A549 (cell line): ENCODE data around the gene LMF1.

Experiments
- CEBPB ChIP-seq, 2 experiments: fragments of >200 bp in 1 of 2; sonication (Bioruptor Twin) in 1 of 2; formaldehyde crosslinking in 1 of 2; IDR thresholded peaks; 2 replicates each; pipeline ENCODE4 v1.6.1; 2012 to 2016
- FOSB ChIP-seq: fragments of 250-450 bp; sonication (Bioruptor Pico); IDR thresholded peaks from 2 replicates; pipeline ENCODE4 v1.5.0; 2020; ENCODE audit warnings: mild to moderate bottlenecking, moderate library complexity
- MYC ChIP-seq: IDR thresholded peaks from 2 replicates; pipeline ENCODE4 v1.6.1; 2012; ENCODE audit warnings: mild to moderate bottlenecking, inconsistent platforms, low read length, improper control_type of control experiment, borderline replicate concordance
- NFE2L2 ChIP-seq: fragments of 150-350 bp; conservative IDR thresholded peaks from 2 replicates; pipeline ENCODE4 v1.6.1; 2014; ENCODE audit warnings: low read length
- NR3C1 ChIP-seq: fragments of >200 bp; sonication (Bioruptor Twin); formaldehyde crosslinking; IDR thresholded peaks from 3 replicates; pipeline ENCODE4 v1.6.1; 2017
- POLR2A ChIP-seq: IDR thresholded peaks from 2 replicates; pipeline ENCODE4 v1.6.1; 2012; ENCODE audit warnings: mild to moderate bottlenecking, low read length
- RAD21 ChIP-seq, 2 experiments: fragments of >200 bp in 1 of 2; sonication (Bioruptor Twin) in 1 of 2; formaldehyde crosslinking in 1 of 2; IDR thresholded peaks in 1 of 2; conservative IDR thresholded peaks in 1 of 2; 2 replicates in 1 of 2; 3 replicates in 1 of 2; pipeline ENCODE4 v1.6.1; 2012 to 2018; ENCODE audit warnings: inconsistent platforms in 1 of 2
- TF ChIP-seq, protein P1 (sequence below): fragments of >200 bp; sonication (Bioruptor Twin); formaldehyde crosslinking; IDR thresholded peaks from 3 replicates; pipeline ENCODE4 v1.5.1; 2016

DNA sequence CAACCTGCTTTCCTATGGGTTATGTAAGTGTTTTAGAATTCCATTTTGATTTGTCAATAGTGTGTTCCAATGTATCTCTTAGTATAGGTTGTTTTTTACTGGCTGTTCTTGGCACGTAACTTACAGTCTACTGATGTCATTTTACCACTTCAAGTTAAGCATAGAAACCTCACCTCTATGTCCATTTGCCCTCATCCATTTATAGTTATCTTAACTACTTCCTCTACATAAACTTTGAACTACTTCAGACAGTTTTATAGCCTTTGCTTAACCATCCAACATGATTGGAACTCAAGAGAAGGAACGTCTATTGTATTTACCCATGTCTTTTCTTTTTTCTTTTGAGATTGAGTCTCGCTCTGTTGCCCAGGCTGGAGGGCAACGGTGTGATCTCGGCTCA is 105.8 kb downstream of the LMF1 start:
- TF ChIP-seq NFE2L2 = no peak
- TF ChIP-seq MYC = no peak
- no peak for TF ChIP-seq RAD21 (conservative IDR thresholded peaks at IDR 0.05 in 1 of 2, IDR thresholded peaks at IDR 0.05 in 1 of 2)
- TF ChIP-seq FOSB (CRISPR knock-in tag) = no peak
- TF ChIP-seq, protein P1, sequence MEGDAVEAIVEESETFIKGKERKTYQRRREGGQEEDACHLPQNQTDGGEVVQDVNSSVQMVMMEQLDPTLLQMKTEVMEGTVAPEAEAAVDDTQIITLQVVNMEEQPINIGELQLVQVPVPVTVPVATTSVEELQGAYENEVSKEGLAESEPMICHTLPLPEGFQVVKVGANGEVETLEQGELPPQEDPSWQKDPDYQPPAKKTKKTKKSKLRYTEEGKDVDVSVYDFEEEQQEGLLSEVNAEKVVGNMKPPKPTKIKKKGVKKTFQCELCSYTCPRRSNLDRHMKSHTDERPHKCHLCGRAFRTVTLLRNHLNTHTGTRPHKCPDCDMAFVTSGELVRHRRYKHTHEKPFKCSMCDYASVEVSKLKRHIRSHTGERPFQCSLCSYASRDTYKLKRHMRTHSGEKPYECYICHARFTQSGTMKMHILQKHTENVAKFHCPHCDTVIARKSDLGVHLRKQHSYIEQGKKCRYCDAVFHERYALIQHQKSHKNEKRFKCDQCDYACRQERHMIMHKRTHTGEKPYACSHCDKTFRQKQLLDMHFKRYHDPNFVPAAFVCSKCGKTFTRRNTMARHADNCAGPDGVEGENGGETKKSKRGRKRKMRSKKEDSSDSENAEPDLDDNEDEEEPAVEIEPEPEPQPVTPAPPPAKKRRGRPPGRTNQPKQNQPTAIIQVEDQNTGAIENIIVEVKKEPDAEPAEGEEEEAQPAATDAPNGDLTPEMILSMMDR = no peak
- TF ChIP-seq POLR2A = no peak
- no peak for TF ChIP-seq CEBPB (IDR thresholded peaks at IDR 0.05)
- no peak for TF ChIP-seq NR3C1
